CD4-positive, alpha-beta T cell treated with Interleukin-17A for 1 hour (primary cell): ENCODE results near the gene NUP210L.
A peak's percentile ranks its signal among the peaks of the same experiment; 100 is the strongest.

Experiments
- DNase-seq: peaks from one replicate; pipeline ENCODE4 v3.0.0-alpha.2; 2020

The NUP210L gene

GRCh38 chr1:153963030-153963849 is 191.6 kb downstream of the NUP210L start, which contains the start of gene SLC39A1:
SLC39A1 (minus strand) TSS chr1:153963537; CDS start chr1:153962715, 822 bp downstream.
- DNase-seq: peak; percentile 95

DNA sequence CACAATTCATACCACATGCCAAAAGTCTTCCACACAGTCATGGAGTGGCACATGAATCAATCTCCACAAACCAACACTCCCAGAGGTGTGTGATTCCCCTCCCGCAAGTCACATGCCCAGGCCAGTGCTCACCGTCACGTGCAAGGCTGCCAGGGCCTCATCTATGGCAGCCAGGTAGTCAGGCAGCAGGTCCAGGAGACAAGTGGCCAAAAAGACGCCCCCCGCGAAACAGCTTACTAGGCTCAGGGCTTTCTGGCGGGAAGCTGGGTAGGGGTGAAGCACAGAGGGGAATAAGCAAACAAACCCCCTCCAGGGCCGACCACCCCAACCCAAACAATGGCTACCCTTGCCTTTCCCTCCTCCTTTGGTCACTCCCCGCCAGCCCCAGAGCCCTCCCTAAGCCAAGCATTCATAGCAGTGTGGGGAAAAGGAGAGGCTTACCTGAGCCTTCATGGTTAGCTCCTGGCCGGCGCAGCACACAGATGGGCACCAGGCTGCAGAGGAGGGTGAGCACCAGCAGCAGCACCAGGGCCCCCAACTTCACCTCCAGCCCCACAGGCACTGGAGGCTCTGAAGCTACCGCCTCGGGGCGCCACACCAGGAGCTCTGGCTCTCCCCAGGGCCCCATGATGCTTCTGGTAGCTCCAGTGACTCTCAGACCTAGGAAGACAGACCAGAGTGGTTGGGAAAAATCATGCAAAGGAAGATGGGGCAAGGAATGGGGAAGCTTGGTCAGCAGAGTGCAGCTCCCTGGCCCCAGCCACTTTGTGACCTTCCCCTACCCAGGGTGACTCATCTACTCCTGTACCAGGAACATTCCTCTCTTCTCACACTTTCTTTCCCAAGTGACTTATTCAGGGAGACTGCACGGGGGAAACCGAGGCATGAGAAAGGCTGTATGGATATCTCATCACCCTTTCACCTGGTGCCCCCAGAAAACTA is 192.5 kb downstream of the NUP210L start:
- no peak for DNase-seq

DNA sequence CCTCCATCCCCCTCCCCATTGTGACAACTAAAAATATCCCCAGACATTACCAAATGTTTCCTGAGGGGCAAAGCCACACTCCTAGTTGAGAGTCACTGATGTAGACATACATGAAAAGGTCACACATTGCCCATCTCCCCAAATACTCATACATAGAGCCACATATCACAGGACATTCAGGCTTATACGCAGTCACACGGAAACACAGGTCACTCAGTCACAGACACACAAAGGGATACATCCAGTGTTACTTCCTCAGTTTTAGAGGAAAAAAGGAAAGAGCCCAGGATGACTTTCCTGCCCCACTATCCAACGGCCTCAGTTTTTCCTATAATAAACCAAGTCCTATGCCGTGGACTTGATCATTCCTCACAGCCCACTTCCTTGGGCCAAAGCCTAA is 193.5 kb downstream of the NUP210L start:
- no peak for DNase-seq

GRCh38 chr1:153960206-153960605 is 194.7 kb downstream of the NUP210L start:
- no peak for DNase-seq

- no peak for DNase-seq
Measured at GRCh38 chr1:153959454-153959853, 195.4 kb downstream of the NUP210L start.

GRCh38 chr1:153958961-153959260 is 196.0 kb downstream of the NUP210L start:
- DNase-seq: no peak

DNA sequence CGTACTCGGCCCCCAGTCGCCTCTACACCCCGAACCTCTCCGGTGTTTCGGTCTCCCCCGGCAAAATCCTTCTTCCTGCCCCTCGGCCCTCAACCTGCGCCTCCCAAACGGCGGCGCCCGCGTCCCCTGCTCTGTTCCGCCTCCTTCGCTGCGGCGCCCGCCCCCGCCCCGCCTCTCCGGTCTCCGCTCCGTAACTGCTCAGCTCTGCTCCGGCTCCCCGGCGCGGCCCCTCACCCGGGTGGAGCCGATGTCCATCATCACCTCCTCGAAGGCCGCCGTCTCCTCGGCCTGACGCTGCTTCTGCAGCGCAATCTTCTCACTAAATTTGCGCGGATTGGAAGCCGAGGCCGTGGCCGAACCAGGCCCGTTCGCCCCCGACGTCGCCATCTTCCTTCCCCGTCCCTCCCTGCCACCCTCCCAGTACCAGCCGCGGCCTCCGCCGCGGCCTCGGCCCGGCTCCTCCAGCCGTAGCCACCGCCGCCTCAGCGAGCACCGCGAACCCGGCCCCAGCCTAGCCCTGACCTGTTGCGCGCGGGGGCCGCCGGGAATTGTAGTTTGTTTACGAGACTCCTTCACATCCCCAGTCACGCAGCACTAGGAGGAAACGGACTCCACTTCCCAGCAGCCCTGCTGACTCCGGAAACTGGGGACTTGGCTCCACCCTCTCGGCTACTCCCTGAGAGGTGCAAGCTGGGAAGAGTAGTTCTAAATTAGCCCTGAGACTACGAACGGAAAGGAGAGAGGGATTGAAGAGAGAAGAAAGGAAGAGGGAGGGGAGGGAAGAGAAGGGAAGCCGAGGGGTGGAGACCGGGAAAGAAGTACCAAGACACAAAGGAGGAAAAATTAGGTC is 196.5 kb downstream of the NUP210L start, which contains the start of gene CRTC2:
Gene CRTC2 (minus strand): TSS at position 502 of the 850 bp plus-strand sequence. CDS start 115 bp downstream, at position 387.
- DNase-seq: peak; percentile 98

- peak; percentile 69 for DNase-seq
Measured at GRCh38 chr1:153957744-153958110, 197.1 kb downstream of the NUP210L start.

GRCh38 chr1:153956997-153957715 is 197.7 kb downstream of the NUP210L start:
- DNase-seq: no peak

DNA sequence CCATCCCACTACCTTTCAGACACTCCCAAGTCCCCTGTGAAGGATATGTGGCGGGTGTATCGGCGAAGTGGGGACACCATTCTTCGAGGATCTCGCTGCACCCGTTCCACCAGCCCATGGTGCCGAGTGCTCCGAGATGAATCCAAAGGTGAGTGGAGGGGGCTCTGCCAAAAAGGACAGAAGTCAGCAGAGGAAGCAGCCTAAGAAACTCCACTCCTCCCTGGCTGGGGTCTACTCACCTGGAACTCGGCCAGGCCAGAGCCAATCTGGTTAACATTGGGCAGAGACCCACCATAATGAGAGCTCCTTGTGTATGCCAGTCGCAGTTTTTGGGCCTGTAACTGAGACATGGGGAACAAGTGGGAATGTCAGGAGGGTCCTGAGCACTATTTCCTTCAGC is 200.0 kb downstream of the NUP210L start:
- no peak for DNase-seq

GRCh38 chr1:153953859-153954365 is 201.0 kb downstream of the NUP210L start:
- no peak for DNase-seq

DNA sequence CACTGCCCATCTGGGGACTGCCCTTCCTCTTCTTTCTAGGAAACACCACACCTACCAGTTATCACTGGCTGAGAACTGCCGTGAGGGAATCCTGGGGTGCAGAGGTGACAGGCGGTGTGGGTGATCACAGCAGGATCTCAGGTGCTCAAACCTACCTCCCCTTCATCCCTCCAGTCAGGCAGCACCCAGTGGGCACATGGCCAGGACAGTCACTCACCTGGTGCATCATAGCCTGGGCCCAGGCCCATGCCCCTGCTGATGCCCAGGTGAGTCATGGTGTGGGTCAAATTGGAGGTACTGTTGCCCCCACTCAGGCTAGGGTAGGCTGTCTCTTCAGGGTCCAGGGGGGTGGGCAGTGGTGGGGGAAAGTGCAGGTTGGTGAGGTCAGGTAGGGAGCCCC is 203.1 kb downstream of the NUP210L start:
- DNase-seq: no peak

DNA sequence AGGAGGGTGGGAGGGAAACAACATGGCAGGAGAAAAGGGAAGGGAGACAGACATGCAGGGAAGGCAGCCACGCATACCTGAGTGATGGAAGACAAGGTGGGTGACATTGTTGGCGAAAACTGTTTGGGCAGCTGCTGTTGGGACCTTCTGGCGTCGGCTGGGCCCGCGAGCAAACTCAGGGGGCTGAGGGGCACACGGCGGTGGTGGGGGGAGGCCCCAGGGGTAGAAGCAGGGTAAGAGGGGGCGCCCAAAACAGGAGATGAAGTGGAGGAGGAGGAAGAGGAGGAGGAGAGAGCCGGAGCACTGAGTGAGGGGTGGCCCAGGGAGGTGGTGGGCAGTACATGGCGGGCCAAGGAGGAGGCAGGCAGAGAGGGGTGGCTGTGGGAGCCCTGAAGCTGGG is 203.7 kb downstream of the NUP210L start:
- DNase-seq: no peak

DNA sequence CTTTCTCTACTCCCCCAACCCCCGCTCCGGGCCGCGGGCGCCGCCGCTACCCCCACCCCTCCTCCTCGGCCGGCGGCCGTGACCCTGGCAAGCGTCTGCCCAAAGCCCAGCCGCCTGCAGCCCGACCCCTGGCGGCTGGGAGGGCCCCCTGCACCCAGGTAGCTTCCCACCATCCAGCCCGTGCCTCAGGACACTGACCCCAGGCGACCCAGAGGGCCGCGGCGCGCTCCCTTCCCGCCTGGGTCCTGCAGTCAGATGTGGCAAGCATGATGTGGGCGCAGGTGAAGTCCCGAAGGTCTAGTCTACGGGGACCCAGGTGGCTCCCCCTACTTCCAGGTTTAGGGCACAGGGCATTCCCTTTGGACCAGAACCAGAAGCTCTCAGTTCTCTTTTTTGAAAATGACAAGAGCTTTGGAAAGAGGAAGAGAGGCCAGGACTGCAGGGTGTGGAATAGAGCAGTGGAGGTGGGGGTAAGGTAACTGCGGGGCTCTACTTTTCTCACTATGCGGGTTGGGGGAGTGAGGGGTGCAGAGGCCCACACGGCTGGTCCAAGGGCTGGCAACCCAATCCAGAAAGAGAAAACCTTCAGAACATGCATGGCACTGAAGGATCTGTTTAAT is 208.1 kb downstream of the NUP210L start, which contains the start of gene DENND4B:
Gene DENND4B (minus strand): TSS at position 97 of the 620 bp plus-strand sequence. CDS start 2,344 bp downstream, outside the sequence.
- DNase-seq: peak; percentile 78

DNA sequence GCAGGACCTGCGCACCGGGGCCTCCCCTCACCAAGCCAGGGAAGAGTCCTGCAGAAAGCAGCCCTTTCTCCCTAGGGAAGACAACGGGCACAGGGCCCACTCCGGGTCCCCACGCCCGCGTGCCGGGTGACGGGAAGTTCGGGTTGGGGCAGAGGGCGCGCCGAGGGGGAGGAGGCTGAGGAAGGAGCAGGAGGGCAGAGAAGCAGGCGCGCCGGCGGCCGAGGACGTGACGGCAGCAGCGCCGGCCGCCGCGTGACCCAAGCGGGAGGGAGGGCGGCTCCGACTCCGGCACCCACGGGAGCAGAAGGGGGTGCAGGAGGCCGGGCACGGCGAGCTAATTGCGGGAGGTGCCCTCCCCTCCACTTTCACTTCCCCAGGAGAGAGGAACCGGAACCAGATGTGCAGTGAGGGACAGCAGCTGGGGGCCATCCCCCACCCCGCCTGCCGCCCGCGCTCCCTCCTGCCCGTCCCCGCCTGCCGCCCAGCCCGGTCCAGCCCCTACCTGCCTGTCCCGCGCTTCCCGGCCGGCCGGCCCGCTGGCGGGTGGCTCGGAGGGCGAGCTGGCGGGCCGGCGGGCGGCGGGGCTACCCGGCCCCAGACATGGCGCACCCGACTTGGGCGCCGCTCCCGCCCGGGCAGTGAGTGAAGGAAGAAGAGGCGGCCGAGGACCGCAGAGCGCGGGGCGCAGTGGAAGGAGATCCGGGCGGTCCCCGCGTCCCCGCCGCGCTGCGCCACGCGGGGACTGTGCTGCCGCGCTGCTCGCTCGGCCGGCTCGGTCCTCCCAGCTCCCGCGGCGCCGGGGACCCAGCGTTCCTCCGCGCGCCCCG is 208.9 kb downstream of the NUP210L start:
- peak; percentile 85 for DNase-seq

- DNase-seq: peak; percentile 88
Measured at GRCh38 chr1:153945131-153945794, 209.6 kb downstream of the NUP210L start.

GRCh38 chr1:153944827-153945117 is 210.1 kb downstream of the NUP210L start:
- DNase-seq: no peak

GRCh38 chr1:153944005-153944826 is 210.7 kb downstream of the NUP210L start:
- peak; percentile 57 for DNase-seq
